Kasumi-1 (cell line): Measurements from ENCODE around the gene LENG8.
A peak's percentile ranks its signal among the peaks of the same experiment; 100 is the strongest.

ENCODE experiments used
- DNase-seq, 2 experiments: peaks; one replicate each; lab custom pipeline; 2025; lab: John Stamatoyannopoulos, UW

Gene LENG8

GRCh38 chr19:54422136-54422535 lies 26.9 kb upstream of the LENG8 start:
- DNase-seq: no peak

GRCh38 chr19:54424201-54424600 lies 24.8 kb upstream of the LENG8 start:
- DNase-seq: no peak

DNA sequence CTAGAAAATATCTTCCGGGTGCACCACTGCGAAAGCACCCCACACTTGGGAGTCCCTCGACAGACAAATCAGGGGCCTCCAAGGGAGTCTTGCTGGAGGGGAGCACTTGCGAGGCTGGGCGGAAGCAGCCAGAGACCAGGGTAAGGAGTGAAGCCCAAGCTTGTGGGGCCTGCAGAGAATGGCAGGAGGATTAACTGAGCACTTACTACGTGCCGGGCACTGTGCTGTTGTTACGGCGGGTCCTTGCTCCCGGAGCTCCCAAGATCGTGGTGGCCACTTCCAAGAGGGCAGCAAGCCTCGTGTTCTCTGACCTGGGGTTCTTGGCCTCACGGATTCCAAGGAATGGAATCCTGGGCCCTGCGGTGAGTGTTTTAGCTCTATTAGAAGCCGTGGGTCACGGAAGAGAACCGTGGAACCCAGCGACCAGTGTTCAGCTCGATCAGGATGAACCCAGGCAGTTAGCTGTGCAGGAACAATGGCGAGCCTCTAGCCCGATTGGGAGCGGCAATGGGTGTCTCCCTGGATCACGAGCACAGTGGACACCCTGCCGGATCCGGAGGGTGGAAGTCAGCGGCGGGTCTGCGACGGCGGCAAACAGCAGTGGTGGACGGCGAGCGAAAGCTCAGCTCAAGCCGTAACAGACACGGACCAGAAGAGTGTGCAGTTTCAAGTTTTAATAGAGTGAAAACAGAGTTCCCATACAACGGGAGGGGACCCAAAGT lies 24.2 kb upstream of the LENG8 start:
- no peak for DNase-seq

DNA sequence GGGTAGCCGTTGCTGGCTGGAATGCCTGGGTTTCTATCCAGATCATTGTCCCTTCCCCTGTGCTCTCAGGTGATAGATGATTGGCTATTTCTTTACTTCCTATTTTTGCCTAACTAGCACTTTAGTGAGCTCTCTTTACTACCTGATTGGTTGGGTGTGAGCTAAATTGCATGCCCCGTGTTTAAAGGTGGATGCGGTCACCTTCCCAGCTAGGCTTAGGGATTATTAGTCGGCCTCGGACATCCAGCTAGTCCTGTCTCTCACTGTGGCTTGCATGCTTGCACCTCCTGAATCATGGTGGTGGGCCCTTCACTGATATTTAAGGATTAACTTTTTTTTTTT lies 23.6 kb upstream of the LENG8 start:
- DNase-seq: peak in 1 of 2 experiments; percentile 9

DNA sequence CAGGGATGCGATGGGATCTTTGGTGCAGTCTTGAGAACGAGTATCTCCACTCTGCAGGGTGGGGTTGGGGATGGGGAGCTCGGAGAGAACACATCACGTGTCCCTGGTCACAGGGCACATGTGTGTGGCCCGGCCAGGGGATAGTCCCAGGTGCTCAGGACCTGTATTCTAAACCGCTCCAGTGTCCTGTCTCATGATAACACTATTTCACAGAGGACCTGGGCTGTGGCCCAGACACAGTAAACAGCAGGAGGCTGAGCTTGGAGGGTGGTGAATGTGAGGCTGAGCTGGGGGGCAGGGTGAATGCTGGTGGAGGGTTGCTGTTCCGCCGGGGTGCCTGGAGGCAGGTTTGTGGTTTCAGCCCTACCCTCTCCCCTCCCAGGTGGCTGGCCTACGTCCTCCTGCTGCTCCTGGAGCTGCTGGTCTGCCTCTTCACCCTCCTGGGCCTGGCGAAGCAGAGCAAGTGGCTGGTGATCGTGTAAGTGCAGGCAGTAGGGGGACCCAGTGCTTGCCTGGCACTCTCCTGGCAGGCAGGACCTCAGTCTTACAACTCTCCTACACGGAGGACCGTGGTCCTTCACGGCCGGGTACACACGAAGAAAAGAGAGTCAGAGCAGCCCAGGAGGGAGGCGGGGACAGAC lies 22.6 kb upstream of the LENG8 start:
- no peak for DNase-seq

DNA sequence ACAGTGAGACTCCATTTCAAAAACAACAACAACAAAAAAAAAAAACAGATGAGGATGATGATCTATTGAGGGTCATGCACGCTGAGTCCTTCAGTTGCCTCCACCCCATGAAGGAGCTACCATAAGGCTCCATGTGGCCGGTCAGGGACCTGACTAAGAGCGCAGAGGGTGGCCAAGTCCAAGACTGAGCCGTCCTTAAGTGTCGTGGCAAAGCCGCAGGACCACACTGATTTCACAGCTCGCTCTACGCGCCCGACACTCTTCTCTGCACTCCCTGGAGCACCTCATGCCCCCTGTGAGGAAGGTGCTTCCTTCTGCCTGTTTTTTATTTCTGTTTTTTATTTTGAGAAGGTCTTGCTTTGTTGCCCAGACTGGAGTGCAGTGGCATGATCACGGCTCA lies 21.4 kb upstream of the LENG8 start:
- DNase-seq: no peak

- no peak for DNase-seq
Observed at GRCh38 chr19:54428323-54429175, 20.4 kb upstream of the LENG8 start.

DNA sequence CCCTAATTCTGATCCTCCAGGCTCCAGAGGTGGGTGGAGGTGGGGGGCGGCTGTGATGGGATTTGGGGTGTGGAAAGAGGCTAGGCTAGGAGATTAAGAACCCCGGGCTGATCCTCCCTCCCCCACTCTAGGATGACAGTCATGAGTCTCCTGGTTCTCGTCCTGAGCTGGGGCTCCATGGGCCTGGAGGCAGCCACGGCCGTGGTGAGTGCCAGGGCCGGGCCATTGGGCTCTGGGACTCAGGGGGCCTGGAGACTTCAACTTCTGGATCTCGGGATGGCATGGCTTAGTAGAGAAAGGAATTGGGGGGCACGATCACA lies 19.9 kb upstream of the LENG8 start:
- DNase-seq: no peak

- no peak for DNase-seq
Observed at GRCh38 chr19:54429545-54430227, 19.3 kb upstream of the LENG8 start.

DNA sequence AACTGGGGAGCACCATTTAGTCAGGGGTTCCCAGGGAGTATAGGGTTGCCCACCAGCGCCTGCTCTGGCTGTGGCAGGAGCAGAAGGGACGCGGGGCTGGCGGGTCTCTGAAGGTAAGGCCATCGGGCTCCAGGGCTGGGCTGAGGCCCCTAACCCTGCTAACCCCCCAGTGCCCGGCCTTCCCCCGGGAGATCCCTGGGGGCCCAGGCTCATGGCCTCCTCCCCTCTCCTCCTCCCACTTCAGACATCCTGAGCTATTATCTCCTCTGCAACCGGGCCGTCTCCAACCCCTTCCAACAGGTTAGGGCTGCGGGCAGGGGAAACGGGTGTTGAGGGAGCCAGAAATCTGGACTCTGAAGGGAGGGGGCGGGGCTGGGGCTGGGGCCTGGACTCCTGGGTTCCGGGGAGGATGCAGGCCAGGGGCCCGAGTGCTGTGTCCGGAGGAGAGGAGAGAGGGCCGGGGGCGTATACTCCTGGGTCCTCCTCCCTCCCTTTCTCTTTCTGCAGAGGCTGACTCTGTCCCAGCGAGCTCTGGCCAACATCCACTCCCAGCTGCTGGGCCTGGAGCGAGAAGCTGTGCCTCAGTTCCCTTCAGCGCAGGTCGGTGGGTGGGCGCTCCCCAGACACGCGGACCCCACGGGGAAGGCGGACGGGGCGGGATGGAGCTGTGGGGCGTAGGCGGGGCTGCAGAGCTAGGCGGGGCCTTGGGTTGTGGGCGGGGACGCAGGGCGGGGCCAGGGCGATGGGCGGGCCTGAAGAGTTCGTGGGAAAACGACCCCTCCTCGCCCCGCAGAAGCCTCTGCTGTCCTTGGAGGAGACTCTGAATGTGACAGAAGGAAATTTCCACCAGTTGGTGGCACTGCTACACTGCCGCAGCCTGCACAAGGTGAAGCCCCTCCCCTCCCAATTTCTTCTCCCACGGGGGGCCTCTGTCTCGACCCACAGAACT lies 18.4 kb upstream of the LENG8 start:
- peak; percentile 34 to 43 for DNase-seq

DNA sequence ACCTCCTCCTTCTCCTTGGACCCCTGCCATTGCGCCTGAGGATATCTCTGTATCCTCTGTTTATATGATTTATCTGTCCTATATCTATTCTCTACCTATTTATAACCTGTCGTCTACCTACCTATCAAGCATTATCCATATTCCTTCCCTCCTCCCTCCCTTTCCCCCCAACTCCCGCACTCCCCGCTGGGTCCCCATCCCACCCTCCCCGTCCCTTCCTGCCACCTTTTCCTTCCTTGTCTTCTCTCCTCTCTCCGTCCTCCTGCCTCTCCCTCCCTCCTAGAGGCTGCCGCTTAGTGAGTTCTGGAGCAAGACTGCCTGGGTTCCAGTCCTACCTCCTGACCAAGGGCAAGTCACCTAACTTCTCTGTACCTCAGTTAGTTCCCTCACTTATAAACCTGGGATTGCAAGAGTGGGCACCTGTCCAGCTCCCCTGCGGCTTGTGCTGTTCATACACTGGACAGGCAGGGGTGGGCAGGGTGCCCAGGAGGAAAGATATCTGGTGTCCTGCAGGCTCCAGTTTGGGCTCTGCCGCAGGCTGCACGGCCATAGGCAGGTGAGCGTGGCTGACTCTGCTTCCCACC lies 17.7 kb upstream of the LENG8 start:
- DNase-seq: no peak

GRCh38 chr19:54432144-54432738 lies 16.8 kb upstream of the LENG8 start:
- no peak for DNase-seq

DNA sequence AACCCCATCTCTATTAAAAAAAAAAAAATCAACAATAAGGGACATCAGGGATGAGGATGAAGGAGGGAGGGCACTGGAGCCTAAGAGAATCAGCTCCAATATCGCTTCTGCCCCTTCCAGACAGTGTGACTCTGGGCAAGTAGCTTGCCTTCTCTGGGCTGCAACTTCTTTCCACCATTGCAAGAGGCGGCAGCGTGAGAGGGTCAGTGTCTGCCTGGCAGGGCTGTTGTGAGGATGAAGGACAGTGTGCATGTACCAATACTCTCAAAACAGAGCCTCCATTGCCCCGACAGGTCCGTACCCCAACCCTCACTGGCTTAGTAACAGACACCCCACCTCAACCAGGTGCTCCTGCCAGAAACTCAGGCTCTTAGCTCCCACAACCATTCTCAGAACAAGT lies 15.3 kb upstream of the LENG8 start:
- DNase-seq: no peak

DNA sequence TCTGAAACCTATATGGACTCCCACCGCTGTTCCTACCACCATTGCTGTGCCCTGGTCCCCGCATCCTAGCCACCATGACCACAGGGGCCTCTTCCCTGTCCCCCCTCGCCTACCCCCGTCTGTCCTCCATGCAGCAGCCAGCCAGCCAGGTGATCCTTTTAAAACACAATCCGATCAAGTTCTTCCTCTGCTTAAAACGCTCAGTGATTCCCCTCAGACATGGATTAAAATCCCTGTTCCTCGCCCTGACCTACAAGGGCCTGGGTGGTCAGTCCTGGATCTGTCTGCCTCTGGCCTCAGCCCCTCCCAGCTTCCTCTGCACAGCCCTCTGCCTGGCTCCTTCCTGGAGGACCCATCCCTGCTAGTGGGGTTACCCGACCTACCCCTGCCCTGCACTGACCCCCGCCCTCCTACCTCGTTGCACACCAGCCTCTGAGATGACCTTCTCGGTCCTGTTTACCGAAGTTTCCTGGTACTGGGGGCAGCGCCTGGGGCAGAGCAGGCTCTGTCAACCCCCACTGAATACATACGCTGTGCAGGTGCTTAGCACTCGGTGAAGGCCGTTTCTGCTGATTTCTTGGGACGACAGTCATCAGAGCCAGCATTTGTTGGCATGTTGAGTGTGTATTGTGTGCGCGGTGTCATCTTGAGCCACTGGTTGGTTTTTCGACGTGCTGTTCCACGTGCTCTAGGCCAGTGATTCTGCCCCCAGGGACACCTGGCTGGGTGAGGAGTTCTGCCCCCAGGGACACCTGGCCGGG lies 14.7 kb upstream of the LENG8 start:
- DNase-seq: no peak

DNA sequence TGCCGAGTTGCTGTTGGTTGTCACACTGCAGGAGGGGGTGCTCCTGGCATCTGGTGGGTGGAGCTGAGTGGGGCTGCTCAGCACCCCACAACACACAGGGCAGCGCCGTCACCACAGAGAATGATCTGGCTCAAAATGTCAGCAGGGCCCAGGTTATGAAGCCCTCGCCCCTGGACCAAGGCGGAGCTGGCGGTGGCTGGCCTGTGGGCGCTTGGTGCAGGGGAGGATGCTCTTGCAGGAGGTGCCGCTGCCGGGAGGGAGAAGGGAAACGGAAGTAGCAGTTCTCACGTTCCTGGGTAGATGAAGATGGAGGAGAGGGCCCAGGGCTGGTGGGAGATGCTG lies 14.2 kb upstream of the LENG8 start:
- no peak for DNase-seq

DNA sequence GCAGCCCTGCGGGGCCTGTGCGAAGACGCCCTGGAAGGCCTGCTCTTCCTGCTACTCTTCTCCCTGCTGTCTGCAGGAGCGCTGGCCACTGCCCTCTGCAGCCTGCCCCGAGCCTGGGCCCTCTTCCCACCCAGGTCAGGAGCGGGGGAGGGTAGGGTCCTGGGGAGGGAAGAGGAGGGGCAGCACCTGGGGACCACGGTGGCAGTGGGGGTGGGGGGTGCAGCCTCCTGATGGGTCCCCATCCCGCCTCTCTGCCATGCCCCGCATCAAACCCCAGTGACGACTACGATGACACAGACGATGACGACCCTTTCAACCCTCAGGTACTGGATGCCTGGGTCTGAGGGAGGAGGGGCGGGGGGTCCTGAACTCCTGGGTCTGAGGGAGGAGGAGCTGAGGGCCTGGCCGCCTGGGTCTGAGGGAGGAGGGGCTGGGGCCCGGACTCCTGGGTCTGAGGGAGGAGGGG lies 13.4 kb upstream of the LENG8 start:
- DNase-seq: no peak

- DNase-seq: no peak
Observed at GRCh38 chr19:54436031-54436523, 12.9 kb upstream of the LENG8 start.

DNA sequence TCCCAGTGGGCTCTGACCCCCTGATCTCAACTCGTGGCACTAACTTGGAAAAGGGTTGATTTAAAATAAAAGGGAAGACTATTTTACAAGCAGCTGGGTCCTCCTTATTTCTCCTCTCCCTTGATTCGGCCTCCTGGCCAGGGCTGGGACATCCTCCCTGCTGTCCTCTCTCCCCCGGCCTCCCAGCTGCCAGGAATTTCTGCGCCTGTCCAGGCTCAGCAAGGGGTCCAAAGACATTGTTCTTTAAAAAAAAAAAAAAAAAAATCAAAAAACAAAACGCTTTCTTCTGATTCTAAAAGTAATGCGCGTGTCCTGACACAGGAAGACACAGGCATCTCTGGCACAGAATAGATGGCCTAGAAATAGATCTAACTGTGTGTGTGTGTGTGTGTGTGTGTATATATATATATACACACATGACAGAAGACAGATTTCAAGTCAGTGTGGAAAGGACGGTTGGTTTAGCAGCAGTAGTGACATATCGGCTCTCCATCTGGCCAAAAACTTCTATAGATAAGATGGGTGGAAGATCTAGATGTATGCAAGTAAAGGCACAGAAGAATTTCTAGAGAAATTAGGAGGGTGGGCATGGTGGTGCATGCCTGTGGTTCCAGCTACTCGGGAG lies 12.3 kb upstream of the LENG8 start:
- no peak for DNase-seq

DNA sequence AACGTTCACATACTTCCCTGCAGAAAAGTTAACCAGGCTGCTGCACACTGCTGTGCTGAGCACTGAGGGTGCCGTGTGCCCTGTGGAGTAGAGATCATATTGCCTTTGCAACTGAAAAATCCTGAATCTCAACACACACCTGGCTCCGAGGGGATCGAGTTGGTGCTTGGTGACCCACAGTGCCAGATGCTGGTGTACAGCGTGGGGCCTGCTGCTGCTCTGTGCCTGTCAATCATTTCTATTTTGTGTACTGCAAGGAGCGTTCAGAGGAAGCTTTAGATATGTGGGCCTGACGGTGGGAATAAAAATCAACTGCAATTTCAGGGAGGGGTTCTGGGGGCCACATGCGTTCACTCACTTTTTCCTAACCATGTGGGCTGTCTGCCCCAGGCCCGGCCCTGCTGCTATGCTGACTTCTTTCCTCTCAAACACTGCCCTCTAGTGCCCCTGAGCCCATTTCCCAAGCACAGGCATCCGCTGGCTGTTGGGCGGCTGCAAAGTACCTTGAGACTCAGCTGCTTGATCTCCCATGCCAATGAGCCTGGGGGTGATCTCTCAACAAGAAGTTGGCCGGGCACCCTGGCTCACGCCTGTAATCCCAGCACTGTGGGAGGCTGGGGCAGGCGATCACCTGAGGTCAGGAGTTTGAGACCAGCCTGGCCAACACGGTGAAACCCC lies 9.7 kb upstream of the LENG8 start:
- DNase-seq: peak; percentile 71 to 87
